HG03045 (cell line): ENCODE measurements around the gene SHB.

ENCODE experiments used
- ATAC-seq: cut with Tn5 transposase; IDR thresholded peaks from one replicate; pipeline ENCODE4 v1.9.1; 2021; ENCODE audit warnings: mild to moderate bottlenecking, moderate library complexity; ENCODE audit not compliant: unreplicated experiment

SHB gene

GRCh38 chr9:37994639-37995347 is 74.2 kb downstream of the SHB start:
- ATAC-seq: peak; percentile 83

- ATAC-seq: no peak
Observed at GRCh38 chr9:37992924-37993349, 76.1 kb downstream of the SHB start.

DNA sequence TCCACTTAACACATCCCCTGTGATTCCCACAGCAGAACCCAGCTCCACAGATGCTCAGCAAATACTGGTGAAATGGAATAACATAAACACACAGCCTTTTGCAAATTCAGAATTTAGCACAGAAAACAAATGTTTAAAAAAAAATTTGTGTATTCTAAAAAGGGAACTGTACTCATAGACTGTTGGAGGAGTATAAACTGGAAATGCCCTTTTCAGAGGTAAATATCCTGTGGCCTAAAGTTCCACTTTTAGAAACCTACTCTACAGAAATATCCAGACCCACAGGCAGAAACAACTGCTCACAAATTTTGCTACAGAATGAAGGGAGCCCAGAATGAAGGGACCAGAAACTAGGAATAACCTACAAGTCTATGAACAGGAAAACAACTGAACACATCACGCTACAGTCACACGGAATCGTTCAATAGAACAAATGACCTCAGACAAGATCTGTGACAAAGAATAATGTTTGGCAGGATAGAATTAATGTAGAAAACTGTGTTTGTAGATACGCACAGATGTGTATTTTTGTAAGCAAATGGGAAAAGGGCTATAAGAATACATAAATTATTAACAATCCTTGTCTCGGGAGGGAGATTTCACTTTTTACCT is 78.5 kb downstream of the SHB start:
- no peak for ATAC-seq

DNA sequence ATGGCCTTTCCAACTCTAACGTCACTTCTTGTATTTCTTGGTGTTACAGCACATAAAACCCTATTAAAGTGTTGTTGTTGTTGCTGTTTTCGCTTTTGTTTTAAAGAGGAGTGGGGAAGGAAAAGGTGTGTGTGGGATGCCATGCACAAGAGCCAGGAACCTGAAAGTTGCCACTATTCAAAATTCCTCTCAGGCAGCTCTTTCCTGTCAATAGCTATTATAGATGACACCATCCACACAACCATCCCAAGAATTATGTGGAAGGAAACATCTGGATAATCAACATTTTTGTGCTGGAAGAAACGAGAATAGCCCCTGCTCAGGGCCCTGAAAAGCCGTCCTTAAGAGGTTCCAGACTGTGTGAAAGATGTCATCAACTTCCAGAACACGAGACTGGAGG is 79.3 kb downstream of the SHB start:
- ATAC-seq: no peak

DNA sequence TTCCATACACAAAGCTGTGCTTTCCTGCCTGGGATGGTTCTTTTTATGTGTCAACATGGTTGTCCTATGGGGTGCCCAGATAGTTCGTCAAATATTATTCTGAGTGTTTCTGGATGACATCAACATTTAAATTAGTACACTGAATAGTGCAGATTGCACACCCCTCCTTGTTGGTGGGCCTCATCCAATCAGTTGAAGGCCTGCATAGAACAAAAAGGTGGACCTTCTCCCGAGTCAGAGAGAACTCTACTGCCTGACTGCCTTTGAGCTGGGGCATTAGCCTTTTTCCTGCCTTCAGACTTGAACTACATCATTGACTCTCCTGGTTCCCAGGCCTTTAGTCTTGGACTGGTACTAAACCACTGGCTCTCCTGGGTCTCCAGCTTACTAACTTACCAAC is 80.4 kb downstream of the SHB start:
- no peak for ATAC-seq

- ATAC-seq: no peak
Observed at GRCh38 chr9:37988041-37988440, 81.0 kb downstream of the SHB start.

GRCh38 chr9:37987467-37987981 is 81.5 kb downstream of the SHB start:
- ATAC-seq: no peak

DNA sequence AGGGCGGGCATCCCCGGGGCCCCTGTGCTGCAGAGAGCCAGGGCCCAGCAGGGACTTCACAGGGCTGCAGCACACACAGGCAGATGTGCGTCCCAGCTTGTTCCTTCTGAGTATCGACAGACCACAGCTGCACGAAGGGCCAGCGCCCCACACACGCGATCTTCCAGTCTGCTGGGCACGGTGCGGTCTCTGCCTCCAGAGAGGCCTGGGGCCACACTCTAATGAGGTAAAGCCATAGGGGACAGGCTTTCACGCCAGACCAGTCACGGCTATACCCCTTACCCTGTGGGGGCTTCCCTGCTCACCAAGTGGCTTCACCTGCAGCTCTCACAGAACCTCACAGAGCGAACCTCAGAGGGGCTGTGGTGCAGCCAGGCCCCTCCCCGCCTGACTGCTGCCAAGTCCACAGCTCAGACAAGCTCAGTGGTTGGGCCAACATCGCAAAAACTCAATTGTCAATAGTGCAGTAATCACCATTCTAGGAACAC is 82.2 kb downstream of the SHB start:
- ATAC-seq: no peak

DNA sequence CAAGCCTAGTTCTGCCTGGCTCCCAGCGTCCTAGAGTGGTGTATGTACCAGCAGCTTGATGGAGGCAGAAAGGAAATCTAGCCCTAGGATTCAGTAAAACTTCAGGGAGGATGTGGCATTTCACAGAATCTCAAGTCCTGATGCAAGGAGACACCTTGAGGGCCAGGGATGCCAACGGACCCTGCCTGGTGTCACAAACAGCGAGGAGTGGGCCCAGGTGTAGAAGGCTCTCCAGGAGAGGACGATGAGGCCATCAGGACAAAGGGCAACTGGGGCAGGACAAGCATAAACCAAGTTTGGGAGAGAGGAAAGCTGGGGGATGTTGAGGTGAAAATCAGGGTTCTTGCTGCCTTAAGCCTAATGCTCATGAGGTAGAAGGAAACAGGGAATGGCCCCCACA is 83.0 kb downstream of the SHB start:
- no peak for ATAC-seq

DNA sequence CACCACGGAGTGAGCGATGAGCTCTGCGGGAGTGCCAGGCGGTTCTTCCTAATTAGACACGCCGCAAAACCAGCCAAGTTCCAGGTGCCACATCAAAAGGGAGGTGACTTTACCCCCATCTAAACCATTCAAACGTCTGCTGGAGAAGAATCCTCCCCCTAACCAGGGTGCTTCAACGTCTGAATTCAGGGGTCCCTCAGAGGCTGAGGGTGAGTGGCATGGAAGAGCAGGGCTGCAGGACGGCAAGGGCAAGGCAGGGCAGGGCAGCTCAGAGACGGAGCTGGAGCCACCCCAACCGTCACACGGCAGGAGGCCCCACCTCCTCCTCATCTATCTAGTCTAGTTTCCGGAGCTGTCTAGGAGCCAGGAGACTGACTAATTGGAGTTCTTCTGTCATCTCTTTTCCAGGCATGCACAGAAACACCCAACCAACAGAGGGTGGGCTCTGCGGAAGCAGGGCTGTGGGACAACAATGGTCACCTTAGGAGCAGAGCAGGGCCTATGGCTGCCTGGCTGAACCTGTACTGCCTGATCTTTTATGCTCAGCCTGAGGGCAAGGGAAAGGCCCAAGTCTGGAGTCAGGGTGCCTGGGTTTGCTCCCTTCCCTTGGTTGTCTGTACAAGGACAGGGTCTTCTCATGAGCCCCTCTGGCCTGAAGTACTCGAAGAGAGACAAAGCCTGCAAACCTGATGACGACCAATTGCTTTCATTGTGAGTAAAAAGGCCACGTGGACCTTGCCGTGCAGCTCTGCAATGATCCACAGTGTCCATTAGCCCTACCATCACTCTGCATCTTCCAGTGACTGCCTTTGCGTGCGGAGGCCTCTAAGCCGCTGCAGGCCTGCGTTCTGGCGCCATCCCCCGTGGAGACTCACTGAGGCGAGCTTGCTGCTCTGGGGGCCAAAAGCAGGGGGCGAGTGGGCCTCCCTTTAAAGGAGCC is 84.1 kb downstream of the SHB start:
- ATAC-seq: no peak

DNA sequence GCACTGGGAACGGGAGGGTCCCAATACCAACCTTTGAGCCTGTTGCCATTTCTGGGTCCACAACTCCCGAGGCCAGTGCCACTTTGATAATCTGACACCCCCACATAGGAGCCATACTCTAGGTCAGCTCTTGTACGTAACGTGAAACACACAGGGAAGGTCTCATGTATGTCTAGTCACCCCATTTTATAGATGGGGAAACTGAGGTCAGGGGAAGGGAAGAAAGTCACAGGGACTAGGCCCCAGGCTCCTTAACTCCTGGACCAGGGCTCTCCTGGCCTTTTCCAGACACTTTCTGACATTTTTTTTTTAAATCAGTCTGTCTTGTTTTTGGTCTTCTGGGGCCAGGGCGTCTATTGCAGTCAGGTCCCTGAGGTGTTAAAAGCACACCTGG is 84.8 kb downstream of the SHB start:
- no peak for ATAC-seq

- no peak for ATAC-seq
Observed at GRCh38 chr9:37983381-37984067, 85.5 kb downstream of the SHB start.

DNA sequence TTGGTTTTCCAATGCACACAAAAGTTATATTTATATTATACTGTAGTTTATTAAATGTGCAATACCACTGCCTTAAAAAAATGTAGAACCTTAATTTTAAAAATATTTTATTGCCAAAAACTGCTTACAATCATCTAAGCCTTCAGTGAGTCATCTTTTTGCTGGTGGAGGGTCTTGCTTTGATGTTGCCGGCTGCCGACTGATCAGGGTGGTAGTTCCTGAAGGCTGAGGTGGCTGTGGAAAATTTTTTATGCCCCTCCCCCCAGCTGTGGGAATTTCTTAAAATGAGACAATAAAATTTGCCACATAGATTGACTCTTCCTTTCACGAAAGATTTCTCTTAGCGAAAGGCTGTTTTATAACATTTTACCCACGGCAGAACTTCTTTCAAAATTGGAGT is 89.2 kb downstream of the SHB start:
- no peak for ATAC-seq

- ATAC-seq: no peak
Observed at GRCh38 chr9:37978983-37979382, 90.0 kb downstream of the SHB start.

DNA sequence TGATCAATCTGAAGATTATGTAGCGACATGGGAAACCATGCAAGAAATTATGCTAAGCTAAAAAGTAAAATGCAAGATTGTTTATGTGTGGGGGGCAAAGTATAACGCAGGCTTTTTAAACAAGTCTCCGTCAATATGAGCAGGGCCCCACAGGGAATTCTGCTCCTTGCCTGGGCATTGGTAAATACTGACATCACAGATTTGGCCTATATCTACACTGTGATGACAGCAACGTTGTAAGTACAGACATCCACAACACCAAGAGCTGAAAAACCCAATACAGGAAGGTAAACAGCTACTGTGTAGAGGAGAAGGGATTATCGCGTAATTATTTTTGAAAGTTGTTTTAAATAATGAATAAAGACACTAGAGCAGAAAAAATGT is 90.6 kb downstream of the SHB start:
- ATAC-seq: no peak

DNA sequence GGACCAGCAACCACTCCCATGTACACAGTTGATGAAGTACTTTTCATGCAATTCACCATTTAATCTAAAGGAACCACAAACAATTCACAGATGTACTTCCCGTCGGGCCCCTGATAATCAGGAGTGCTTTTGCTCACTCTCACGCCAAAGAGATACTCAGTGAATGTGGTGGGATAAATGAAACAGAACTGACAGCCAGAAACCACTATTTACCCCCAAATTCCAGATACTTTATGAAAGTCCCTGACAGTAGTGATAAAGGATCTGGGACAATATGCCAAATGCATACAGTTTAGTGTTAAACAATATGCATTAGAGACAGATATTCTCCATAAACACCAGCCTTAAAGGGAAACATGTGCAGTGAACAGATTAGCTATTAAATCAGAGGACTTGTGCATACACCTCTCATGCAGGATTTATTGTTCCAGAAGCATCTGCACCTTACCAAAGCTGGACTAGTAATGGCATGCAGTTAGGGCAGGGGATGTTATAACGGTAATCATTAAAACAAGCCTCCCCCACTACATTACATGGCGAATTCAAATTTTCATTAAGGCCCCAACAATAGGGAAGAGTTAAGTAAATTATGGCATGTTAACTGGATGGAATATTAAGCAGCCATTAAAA is 91.1 kb downstream of the SHB start:
- ATAC-seq: no peak

- ATAC-seq: no peak
Observed at GRCh38 chr9:37976714-37977477, 92.1 kb downstream of the SHB start.

- no peak for ATAC-seq
Observed at GRCh38 chr9:37975639-37976038, 93.4 kb downstream of the SHB start.

GRCh38 chr9:37974506-37975173 is 94.4 kb downstream of the SHB start:
- no peak for ATAC-seq
